ENCODE measurements around the gene ZNRF3. TPM values are rescaled to one million over a fixed set of nuclear protein-coding genes. Genes with fewer than 3 reads are reported as not detected.

The ZNRF3 gene
- total RNA-seq, 1 donor from 2014 or later = 5.8 TPM

DNA sequence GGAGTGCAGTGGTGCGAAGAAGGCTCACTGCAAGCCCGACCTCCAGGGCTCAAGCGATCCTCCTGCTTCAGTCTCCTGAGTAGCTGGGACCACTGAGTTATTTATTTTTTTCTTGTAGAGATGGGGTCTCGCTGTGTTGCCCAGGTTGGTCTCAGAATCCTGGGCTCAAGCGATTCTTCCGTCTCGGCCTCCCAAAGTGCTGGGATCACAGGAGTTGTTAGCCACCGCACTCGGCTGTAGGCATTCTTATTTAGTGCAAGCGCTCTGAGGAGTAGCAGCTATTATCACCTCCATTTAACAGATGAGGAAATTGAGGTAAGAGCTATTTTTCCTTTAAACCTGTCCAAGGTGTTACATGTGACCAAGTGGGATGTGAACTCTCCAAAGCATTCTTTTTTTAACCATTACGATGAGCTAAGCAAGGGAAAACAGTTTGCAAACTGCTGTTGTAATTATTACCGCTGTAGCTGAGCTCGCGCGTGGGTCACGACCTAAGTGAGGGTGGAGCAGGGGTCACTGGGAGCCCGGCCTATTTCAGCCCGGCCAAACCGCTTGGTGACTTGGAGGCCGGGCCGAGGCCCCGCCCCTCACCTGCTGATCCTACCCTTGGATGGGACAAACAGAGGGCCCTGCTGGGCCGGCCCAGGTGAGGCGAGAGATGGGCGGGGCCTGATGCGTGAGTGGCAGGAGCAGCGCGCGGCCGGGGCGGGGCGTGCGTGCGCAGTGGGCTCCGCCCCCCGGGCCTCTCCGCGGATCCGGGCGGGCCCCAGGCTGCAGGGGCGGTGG is 189.0 kb downstream of the ZNRF3 start:
- H3K4me3 ChIP-seq (ENCODE audit: insufficient read depth, low read depth, low read length) = peak overlapping the region; percentile 44
- DNase-seq (ENCODE audit: low read depth) (no peak), FAIRE-seq (no peak)
- no peaks in the 10 kb centered on the region for H4K20me1 ChIP-seq (ENCODE audit: insufficient read depth, low read length)
- H3K36me3 Mint-ChIP-seq (ENCODE audit: low read depth, unreplicated experiment) = no peaks in the 10 kb centered on the region
- peak overlapping the region; percentile 88 for H3K4me2 ChIP-seq (ENCODE audit: low read length)
- H3K9ac ChIP-seq (ENCODE audit: low read length) = no peak overlapping the region
- H3K27me3 ChIP-seq (ENCODE audit: insufficient read depth, low read length) = peaks cover 28% of the 10 kb centered on the region
- peaks cover 40% of the 10 kb centered on the region for H3K27me3 Mint-ChIP-seq (ENCODE audit: low read depth, unreplicated experiment)
- peaks cover 14% of the 10 kb centered on the region for H3K4me1 ChIP-seq (ENCODE audit: insufficient read depth, low read length)
- H3K9me3 Mint-ChIP-seq (ENCODE audit: unreplicated experiment) = no peaks in the 10 kb centered on the region
- H2AFZ ChIP-seq (ENCODE audit: low read depth, low read length) = no peak overlapping the region
- no peak overlapping the region for H3K27ac ChIP-seq (ENCODE audit: low read depth, low read length)
- no peak overlapping the region for H3K27ac Mint-ChIP-seq (ENCODE audit: unreplicated experiment)
- H3K79me2 ChIP-seq (ENCODE audit: insufficient read depth, low read length) = no peaks in the 10 kb centered on the region
- no peak for TF ChIP-seq EZH2 (IDR thresholded peaks at IDR 0.05; ENCODE audit: insufficient read depth, low read length)
- TF ChIP-seq, protein P1, sequence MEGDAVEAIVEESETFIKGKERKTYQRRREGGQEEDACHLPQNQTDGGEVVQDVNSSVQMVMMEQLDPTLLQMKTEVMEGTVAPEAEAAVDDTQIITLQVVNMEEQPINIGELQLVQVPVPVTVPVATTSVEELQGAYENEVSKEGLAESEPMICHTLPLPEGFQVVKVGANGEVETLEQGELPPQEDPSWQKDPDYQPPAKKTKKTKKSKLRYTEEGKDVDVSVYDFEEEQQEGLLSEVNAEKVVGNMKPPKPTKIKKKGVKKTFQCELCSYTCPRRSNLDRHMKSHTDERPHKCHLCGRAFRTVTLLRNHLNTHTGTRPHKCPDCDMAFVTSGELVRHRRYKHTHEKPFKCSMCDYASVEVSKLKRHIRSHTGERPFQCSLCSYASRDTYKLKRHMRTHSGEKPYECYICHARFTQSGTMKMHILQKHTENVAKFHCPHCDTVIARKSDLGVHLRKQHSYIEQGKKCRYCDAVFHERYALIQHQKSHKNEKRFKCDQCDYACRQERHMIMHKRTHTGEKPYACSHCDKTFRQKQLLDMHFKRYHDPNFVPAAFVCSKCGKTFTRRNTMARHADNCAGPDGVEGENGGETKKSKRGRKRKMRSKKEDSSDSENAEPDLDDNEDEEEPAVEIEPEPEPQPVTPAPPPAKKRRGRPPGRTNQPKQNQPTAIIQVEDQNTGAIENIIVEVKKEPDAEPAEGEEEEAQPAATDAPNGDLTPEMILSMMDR (IDR thresholded peaks at IDR 0.05; ENCODE audit: insufficient read depth, low read depth, low read length) = no peak
- H3K4me1 Mint-ChIP-seq (ENCODE audit: low read depth, unreplicated experiment) = peaks cover 2% of the 10 kb centered on the region
- H3K9me3 ChIP-seq (ENCODE audit: insufficient read depth, low read depth, low read length) = no peaks in the 10 kb centered on the region
- H3K4me3 Mint-ChIP-seq (ENCODE audit: unreplicated experiment) = peak overlapping the region; percentile 75
- no peaks in the 10 kb centered on the region for H3K36me3 ChIP-seq (ENCODE audit: insufficient read depth, low read length)

DNA sequence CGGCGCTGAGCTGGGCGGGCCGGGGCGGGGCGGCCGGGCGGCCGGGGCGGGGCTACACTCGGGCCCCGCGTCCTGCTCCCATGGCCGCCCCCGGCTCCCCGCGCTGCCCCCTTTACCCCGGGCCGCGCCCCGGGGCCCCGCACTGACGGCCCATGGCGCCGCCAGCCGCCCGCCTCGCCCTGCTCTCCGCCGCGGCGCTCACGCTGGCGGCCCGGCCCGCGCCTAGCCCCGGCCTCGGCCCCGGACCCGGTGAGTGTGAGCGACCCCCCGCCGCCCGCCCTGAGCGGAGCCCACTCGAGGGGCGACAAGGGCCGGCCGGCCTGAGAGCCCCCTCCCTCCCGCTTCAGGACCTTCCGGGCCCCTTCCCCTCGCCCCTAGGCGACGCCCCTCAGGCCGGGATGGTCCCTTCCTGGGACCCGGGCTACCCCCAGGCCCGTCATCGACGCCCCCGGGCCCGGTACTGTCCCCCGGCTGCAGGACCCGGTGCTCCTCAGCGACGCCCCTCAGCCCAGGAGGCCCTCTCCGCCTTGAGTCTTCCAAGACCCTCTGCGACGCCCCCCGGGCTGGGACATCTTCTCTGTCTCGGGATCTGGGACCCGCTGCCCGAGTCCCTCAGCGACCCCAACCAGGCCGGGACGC is 189.7 kb downstream of the ZNRF3 start, which contains the start of gene KREMEN1:
KREMEN1 (plus strand) TSS at position 57 of the 639 bp plus-strand sequence; CDS start at position 153, 96 bp downstream.
- Histone ChIP-seq H3K36me3 (ENCODE audit: insufficient read depth, low read length) (no peaks in the 10 kb centered on the region), H3K4me2 (ENCODE audit: low read length) (peak within 1 kb of the TSS; percentile 88), H3K9ac (ENCODE audit: low read length) (peak within 1 kb of the TSS; percentile 60), H3K27me3 (ENCODE audit: insufficient read depth, low read length) (peaks cover 28% of the 10 kb centered on the region), H3K4me3 (ENCODE audit: insufficient read depth, low read depth, low read length) (peak within 1 kb of the TSS; percentile 55), H3K27ac (ENCODE audit: low read depth, low read length) (no peak within 1 kb of the TSS), H3K79me2 (ENCODE audit: insufficient read depth, low read length) (no peaks in the 10 kb centered on the region), H4K20me1 (ENCODE audit: insufficient read depth, low read length) (no peaks in the 10 kb centered on the region), H2AFZ (ENCODE audit: low read depth, low read length) (peak within 1 kb of the TSS; percentile 83), H3K4me1 (ENCODE audit: insufficient read depth, low read length) (peaks cover 14% of the 10 kb centered on the region), H3K9me3 (ENCODE audit: insufficient read depth, low read depth, low read length) (no peaks in the 10 kb centered on the region)
- Mint-ChIP-seq H3K4me1 (ENCODE audit: low read depth, unreplicated experiment) (peaks cover 2% of the 10 kb centered on the region), H3K4me3 (ENCODE audit: unreplicated experiment) (peak within 1 kb of the TSS; percentile 75), H3K27ac (ENCODE audit: unreplicated experiment) (no peak within 1 kb of the TSS), H3K27me3 (ENCODE audit: low read depth, unreplicated experiment) (peaks cover 40% of the 10 kb centered on the region), H3K36me3 (ENCODE audit: low read depth, unreplicated experiment) (no peaks in the 10 kb centered on the region), H3K9me3 (ENCODE audit: unreplicated experiment) (no peaks in the 10 kb centered on the region)
- FAIRE-seq (no peak), DNase-seq (ENCODE audit: low read depth) (no peak)
- TF ChIP-seq EZH2 (IDR thresholded peaks at IDR 0.05; ENCODE audit: insufficient read depth, low read length) = no peak

DNA sequence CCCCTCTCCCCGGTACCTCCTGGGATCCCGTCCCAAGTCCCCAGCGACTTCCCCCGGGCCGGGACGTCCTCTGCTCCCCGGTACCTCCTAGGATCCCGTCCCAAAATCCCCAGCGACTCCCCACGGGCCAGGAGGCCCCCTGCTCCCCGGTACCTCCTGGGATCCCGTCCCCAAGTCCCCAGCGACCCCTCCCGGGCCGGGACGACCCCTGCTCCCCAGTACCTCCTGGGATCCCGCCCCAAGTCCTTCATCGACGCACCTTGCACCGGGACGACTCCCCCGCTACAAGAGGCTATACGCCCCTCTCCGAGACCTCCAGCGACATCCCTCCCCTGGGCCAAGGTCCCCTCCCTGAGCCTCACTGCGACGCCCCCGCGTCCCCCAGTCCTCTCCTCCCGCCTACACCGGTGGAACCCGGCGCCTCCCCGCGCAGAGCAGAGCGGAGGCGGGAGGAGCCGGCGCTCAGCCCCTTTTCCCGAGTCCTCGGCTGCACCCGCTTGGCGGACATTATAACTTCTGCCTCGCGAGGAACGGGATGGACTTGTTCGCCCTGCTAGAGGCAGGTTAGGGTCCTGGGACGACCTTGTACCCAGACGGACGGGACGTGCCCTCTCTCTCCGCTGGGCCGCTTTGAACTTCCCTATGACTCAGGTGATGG is 190.4 kb downstream of the ZNRF3 start:
- peak overlapping the region; percentile 83 for H2AFZ ChIP-seq (ENCODE audit: low read depth, low read length)
- Mint-ChIP-seq H3K27me3 (ENCODE audit: low read depth, unreplicated experiment) (peaks cover 40% of the 10 kb centered on the region), H3K4me3 (ENCODE audit: unreplicated experiment) (peak overlapping the region; percentile 54), H3K4me1 (ENCODE audit: low read depth, unreplicated experiment) (peaks cover 2% of the 10 kb centered on the region), H3K36me3 (ENCODE audit: low read depth, unreplicated experiment) (no peaks in the 10 kb centered on the region), H3K9me3 (ENCODE audit: unreplicated experiment) (no peaks in the 10 kb centered on the region), H3K27ac (ENCODE audit: unreplicated experiment) (no peak overlapping the region)
- H3K27ac ChIP-seq (ENCODE audit: low read depth, low read length) = no peak overlapping the region
- peaks cover 28% of the 10 kb centered on the region for H3K27me3 ChIP-seq (ENCODE audit: insufficient read depth, low read length)
- peak overlapping the region; percentile 55 for H3K4me3 ChIP-seq (ENCODE audit: insufficient read depth, low read depth, low read length)
- no peaks in the 10 kb centered on the region for H3K36me3 ChIP-seq (ENCODE audit: insufficient read depth, low read length)
- TF ChIP-seq, protein P1 (IDR thresholded peaks at IDR 0.05; ENCODE audit: insufficient read depth, low read depth, low read length) = no peak
- TF ChIP-seq EZH2 (IDR thresholded peaks at IDR 0.05; ENCODE audit: insufficient read depth, low read length) = no peak
- no peaks in the 10 kb centered on the region for H4K20me1 ChIP-seq (ENCODE audit: insufficient read depth, low read length)
- H3K79me2 ChIP-seq (ENCODE audit: insufficient read depth, low read length) = no peaks in the 10 kb centered on the region
- no peak for DNase-seq (ENCODE audit: low read depth)
- H3K9me3 ChIP-seq (ENCODE audit: insufficient read depth, low read depth, low read length) = no peaks in the 10 kb centered on the region
- peaks cover 14% of the 10 kb centered on the region for H3K4me1 ChIP-seq (ENCODE audit: insufficient read depth, low read length)
- peak overlapping the region; percentile 60 for H3K9ac ChIP-seq (ENCODE audit: low read length)
- H3K4me2 ChIP-seq (ENCODE audit: low read length) = peak overlapping the region; percentile 88
- FAIRE-seq = no peak
